ENCODE data around the gene AGR2. TPM values are rescaled to one million over a fixed set of nuclear protein-coding genes. Genes with fewer than 3 reads are reported as not detected.

AGR2 gene
- total RNA-seq, 2 donors from 2014 or later: 1,572 to 2,751 TPM

- DNase-seq: no peak
- TF ChIP-seq CTCF (IDR thresholded peaks at IDR 0.05): no peak
- Histone ChIP-seq H3K27ac (peak overlapping the region; percentile 77), H3K9ac (ENCODE audit: low read depth in 2 of 2, low read length in 2 of 2) (peak overlapping the region in 1 of 2 donors; percentile 30), H3K4me1 (peaks cover 6% of the 10 kb centered on the region), H3K36me3 (no peaks in the 10 kb centered on the region), H3K27me3 (no peaks in the 10 kb centered on the region), H3K9me3 (no peaks in the 10 kb centered on the region), H3K4me3 (no peak overlapping the region)
- intact Hi-C loops (cut with DNase I): no loop called here
Observed at GRCh38 chr7:16813232-16813616, 8.4 kb upstream of the AGR2 start.

- peak overlapping the region; percentile 77 for H3K27ac ChIP-seq
Observed at GRCh38 chr7:16812542-16813231, 7.9 kb upstream of the AGR2 start.

GRCh38 chr7:16811551-16811950 lies 6.8 kb upstream of the AGR2 start:
- Histone ChIP-seq H3K36me3 (no peaks in the 10 kb centered on the region), H3K27me3 (no peaks in the 10 kb centered on the region), H3K4me3 (no peak overlapping the region), H3K9me3 (no peaks in the 10 kb centered on the region), H3K27ac (peak overlapping the region; percentile 77), H3K4me1 (peaks cover under 1% of the 10 kb centered on the region), H3K9ac (ENCODE audit: low read depth in 2 of 2, low read length in 2 of 2) (peak overlapping the region in 1 of 2 donors; percentile 4)
- no peak for DNase-seq
- TF ChIP-seq CTCF (IDR thresholded peaks at IDR 0.05): no peak
- intact Hi-C loops (cut with DNase I): no loop called here

More at GRCh38 chr7:16812542-16813231, 7.9 kb upstream of the AGR2 start:
- peak overlapping the region in 1 of 2 donors; percentile 30 for H3K9ac ChIP-seq (ENCODE audit: low read depth in 2 of 2, low read length in 2 of 2)
- DNase-seq: no peak
- no peak overlapping the region for H3K4me3 ChIP-seq
- no peaks in the 10 kb centered on the region for H3K9me3 ChIP-seq
- no peaks in the 10 kb centered on the region for H3K27me3 ChIP-seq
- no peak for TF ChIP-seq CTCF (IDR thresholded peaks at IDR 0.05)
- intact Hi-C loops (cut with DNase I): no loop called here
- H3K4me1 ChIP-seq: peaks cover 6% of the 10 kb centered on the region
- H3K36me3 ChIP-seq: no peaks in the 10 kb centered on the region

- no peak for TF ChIP-seq CTCF (IDR thresholded peaks at IDR 0.05)
- H3K27ac ChIP-seq: peak overlapping the region; percentile 77
- no peaks in the 10 kb centered on the region for H3K27me3 ChIP-seq
- H3K4me1 ChIP-seq: no peaks in the 10 kb centered on the region
- no peak overlapping the region for H3K4me3 ChIP-seq
- intact Hi-C loops (cut with DNase I): no loop called here
- no peaks in the 10 kb centered on the region for H3K9me3 ChIP-seq
- H3K36me3 ChIP-seq: no peaks in the 10 kb centered on the region
- no peak overlapping the region for H3K9ac ChIP-seq (ENCODE audit: low read depth in 2 of 2, low read length in 2 of 2)
- DNase-seq: no peak
Observed at GRCh38 chr7:16810573-16810972, 5.8 kb upstream of the AGR2 start.

GRCh38 chr7:16810112-16810511 lies 5.3 kb upstream of the AGR2 start:
- Histone ChIP-seq H3K36me3 (no peaks in the 10 kb centered on the region), H3K27ac (peak overlapping the region; percentile 77), H3K9ac (ENCODE audit: low read depth in 2 of 2, low read length in 2 of 2) (no peak overlapping the region), H3K9me3 (no peaks in the 10 kb centered on the region), H3K27me3 (no peaks in the 10 kb centered on the region), H3K4me1 (no peaks in the 10 kb centered on the region), H3K4me3 (no peak overlapping the region)
- DNase-seq: no peak
- TF ChIP-seq CTCF (IDR thresholded peaks at IDR 0.05): no peak
- intact Hi-C loops (cut with DNase I): no loop called here
